ENCODE measurements around the gene DEXI.

DNA sequence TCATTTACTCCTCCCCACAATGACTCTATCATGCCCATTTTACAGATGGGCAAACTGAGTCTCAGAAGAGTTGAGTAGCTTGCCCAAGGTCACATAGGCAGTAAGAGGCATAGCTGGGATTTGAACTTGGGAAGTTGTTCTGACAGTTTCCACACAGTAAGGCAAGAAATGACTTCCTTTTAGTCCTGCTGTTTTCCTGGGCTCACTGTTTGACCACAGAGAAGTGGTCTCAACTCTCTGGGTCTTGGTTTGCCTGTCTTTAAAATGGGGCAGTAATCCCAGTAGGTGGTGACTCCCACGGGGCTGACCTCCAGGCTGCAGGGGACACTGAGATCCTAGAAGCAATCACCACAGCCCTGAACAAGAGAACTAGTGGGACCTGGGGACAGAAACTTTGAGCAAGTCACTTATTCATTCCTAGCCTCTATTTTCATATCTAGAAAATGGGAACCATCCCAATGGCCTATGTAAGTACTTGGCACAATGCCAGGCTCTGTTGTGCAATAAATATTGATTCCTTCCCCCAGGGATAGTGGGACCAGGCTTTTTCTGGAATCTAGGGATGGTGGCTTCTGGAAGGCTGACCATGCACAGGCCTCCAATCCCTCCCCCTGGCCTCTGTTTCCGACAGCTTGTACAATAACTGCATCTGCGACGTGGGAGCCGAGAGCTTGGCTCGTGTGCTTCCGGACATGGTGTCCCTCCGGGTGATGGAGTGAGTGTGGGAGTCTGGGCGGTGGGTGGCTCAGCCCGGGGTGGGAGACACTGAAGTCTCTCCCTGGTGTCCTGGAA is 20.5 kb downstream of the DEXI start:
- TF ChIP-seq EP300 (IDR thresholded peaks at IDR 0.05): no peak
- TF ChIP-seq, protein P1, sequence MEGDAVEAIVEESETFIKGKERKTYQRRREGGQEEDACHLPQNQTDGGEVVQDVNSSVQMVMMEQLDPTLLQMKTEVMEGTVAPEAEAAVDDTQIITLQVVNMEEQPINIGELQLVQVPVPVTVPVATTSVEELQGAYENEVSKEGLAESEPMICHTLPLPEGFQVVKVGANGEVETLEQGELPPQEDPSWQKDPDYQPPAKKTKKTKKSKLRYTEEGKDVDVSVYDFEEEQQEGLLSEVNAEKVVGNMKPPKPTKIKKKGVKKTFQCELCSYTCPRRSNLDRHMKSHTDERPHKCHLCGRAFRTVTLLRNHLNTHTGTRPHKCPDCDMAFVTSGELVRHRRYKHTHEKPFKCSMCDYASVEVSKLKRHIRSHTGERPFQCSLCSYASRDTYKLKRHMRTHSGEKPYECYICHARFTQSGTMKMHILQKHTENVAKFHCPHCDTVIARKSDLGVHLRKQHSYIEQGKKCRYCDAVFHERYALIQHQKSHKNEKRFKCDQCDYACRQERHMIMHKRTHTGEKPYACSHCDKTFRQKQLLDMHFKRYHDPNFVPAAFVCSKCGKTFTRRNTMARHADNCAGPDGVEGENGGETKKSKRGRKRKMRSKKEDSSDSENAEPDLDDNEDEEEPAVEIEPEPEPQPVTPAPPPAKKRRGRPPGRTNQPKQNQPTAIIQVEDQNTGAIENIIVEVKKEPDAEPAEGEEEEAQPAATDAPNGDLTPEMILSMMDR (IDR thresholded peaks at IDR 0.05): no peak
- TF ChIP-seq POLR2A (IDR thresholded peaks at IDR 0.05): no peak
- TF ChIP-seq POLR2AphosphoS5 (IDR thresholded peaks at IDR 0.05): peak in 2 of 4 donors; percentile 15 to 31
